ENCODE results near the gene RCAN2.
A peak's percentile ranks its signal among the peaks of the same experiment; 100 is the strongest.
"Not testable (repeated sequence)": the region's sequence is repeated elsewhere in the genome, so short reads cannot be mapped to it uniquely, and the experiment has no call there.

RCAN2 gene

GRCh38 chr6:46338131-46338530, 153.1 kb downstream of the RCAN2 start:
- FAIRE-seq (no peak), DNase-seq (ENCODE audit: low spot score) (no peak)

- DNase-seq (ENCODE audit: low spot score), result no peak
- FAIRE-seq, result no peak
Observed at GRCh38 chr6:46334442-46334841, 156.8 kb downstream of the RCAN2 start.

GRCh38 chr6:46333481-46333880, 157.8 kb downstream of the RCAN2 start:
- FAIRE-seq (no peak), DNase-seq (ENCODE audit: low spot score) (no peak)

- FAIRE-seq, result not testable (repeated sequence)
Observed at GRCh38 chr6:46332448-46332847, 158.8 kb downstream of the RCAN2 start.

GRCh38 chr6:46331461-46331860, 159.8 kb downstream of the RCAN2 start:
- DNase-seq (ENCODE audit: low spot score) (no peak), FAIRE-seq (no peak)

More at GRCh38 chr6:46332448-46332847, 158.8 kb downstream of the RCAN2 start:
- not testable (repeated sequence) for DNase-seq (ENCODE audit: low spot score)

- DNase-seq (ENCODE audit: low spot score) (no peak), FAIRE-seq (no peak)
Observed at GRCh38 chr6:46329568-46329967, 161.7 kb downstream of the RCAN2 start.

- DNase-seq (ENCODE audit: low spot score) (no peak), FAIRE-seq (peak; percentile 27)
Observed at GRCh38 chr6:46327779-46328178, 163.5 kb downstream of the RCAN2 start.

- DNase-seq (ENCODE audit: low spot score) (peak; percentile 64), FAIRE-seq (no peak)
Observed at GRCh38 chr6:46325561-46326530, 165.4 kb downstream of the RCAN2 start.

GRCh38 chr6:46324706-46325105, 166.5 kb downstream of the RCAN2 start:
- DNase-seq (ENCODE audit: low spot score), result no peak
- FAIRE-seq, result no peak

GRCh38 chr6:46323966-46324622, 167.2 kb downstream of the RCAN2 start:
- DNase-seq (ENCODE audit: low spot score) (no peak), FAIRE-seq (no peak)

GRCh38 chr6:46323312-46323965, 167.8 kb downstream of the RCAN2 start:
- FAIRE-seq (no peak), DNase-seq (ENCODE audit: low spot score) (peak; percentile 70)

- no peak for DNase-seq (ENCODE audit: low spot score)
- no peak for FAIRE-seq
Observed at GRCh38 chr6:46320505-46320904, 170.7 kb downstream of the RCAN2 start.

GRCh38 chr6:46315589-46315988, 175.7 kb downstream of the RCAN2 start:
- FAIRE-seq (no peak), DNase-seq (ENCODE audit: low spot score) (no peak)

- DNase-seq (ENCODE audit: low spot score) (no peak), FAIRE-seq (no peak)
Observed at GRCh38 chr6:46312654-46313053, 178.6 kb downstream of the RCAN2 start.

GRCh38 chr6:46310196-46310595, 181.1 kb downstream of the RCAN2 start:
- no peak for FAIRE-seq
- DNase-seq (ENCODE audit: low spot score), result no peak

- FAIRE-seq, result no peak
- no peak for DNase-seq (ENCODE audit: low spot score)
Observed at GRCh38 chr6:46306431-46306830, 184.8 kb downstream of the RCAN2 start.

GRCh38 chr6:46305833-46306232, 185.4 kb downstream of the RCAN2 start:
- no peak for DNase-seq (ENCODE audit: low spot score)
- no peak for FAIRE-seq

- DNase-seq (ENCODE audit: low spot score) (no peak), FAIRE-seq (no peak)
Observed at GRCh38 chr6:46305236-46305635, 186.0 kb downstream of the RCAN2 start.

GRCh38 chr6:46302816-46303215, 188.4 kb downstream of the RCAN2 start:
- DNase-seq (ENCODE audit: low spot score) (no peak), FAIRE-seq (no peak)

- FAIRE-seq (no peak), DNase-seq (ENCODE audit: low spot score) (no peak)
Observed at GRCh38 chr6:46302176-46302575, 189.1 kb downstream of the RCAN2 start.

- FAIRE-seq, result no peak
- no peak for DNase-seq (ENCODE audit: low spot score)
Observed at GRCh38 chr6:46299253-46299652, 192.0 kb downstream of the RCAN2 start.

GRCh38 chr6:46296586-46296985, 194.7 kb downstream of the RCAN2 start:
- DNase-seq (ENCODE audit: low spot score) (no peak), FAIRE-seq (no peak)
